NB4 (cell line): ENCODE measurements around the gene RANBP2.

Experiments
- CTCF ChIP-seq: IDR thresholded peaks from one replicate; pipeline ENCODE4 v1.5.1; 2012; ENCODE audit warnings: low read depth, low read length
- MAX ChIP-seq: IDR thresholded peaks from 2 replicates; pipeline ENCODE4 v1.6.1; 2011; ENCODE audit warnings: low read depth, low read length
- POLR2A ChIP-seq: IDR thresholded peaks from 2 replicates; pipeline ENCODE4 v1.6.1; 2011; ENCODE audit warnings: mild to moderate bottlenecking; ENCODE audit not compliant: insufficient read length; ENCODE audit errors: extremely low read depth

- TF ChIP-seq CTCF (no peak), MAX (no peak), POLR2A (no peak)
Observed at GRCh38 chr2:108824316-108825070, 105.2 kb downstream of the RANBP2 start.
